K562 treated with DMSO at 1 percent for 12 hours (cell line): ENCODE measurements around the gene DNAJC5G. TPM values are rescaled to one million over a fixed set of nuclear protein-coding genes. Genes with fewer than 3 reads are reported as not detected.

Experiments
- total RNA-seq: library from RNA; unstranded; fragments of 300-600 nt; gene quantifications from 2 replicates; pipeline ENCODE4 v1.2.3, GENCODE V29; 2022; ENCODE audit not compliant: insufficient read depth

Gene DNAJC5G
- total RNA-seq: not detected in 2 replicates

GRCh38 chr2:27275211-27276150 is at the start of gene DNAJC5G:
DNAJC5G (plus strand) TSS chr2:27275433; CDS start chr2:27276729, 1,296 bp downstream.

GRCh38 chr2:27262379-27263286 is 12.6 kb upstream of the DNAJC5G start, which contains the start of gene SLC30A3:
SLC30A3 (minus strand) TSS chr2:27263047; CDS start chr2:27262906, 141 bp downstream.

GRCh38 chr2:27281855-27282559 is 6.8 kb downstream of the DNAJC5G start, which contains the start of gene TRIM54:
TRIM54 (plus strand) TSS chr2:27282429; CDS start chr2:27282732, 303 bp downstream.

GRCh38 chr2:27308359-27308881 is 33.2 kb downstream of the DNAJC5G start, which contains the start of gene UCN:
UCN (minus strand) TSS chr2:27308445; CDS start chr2:27307895, 550 bp downstream.

GRCh38 chr2:27322766-27323595 is 47.7 kb downstream of the DNAJC5G start, which contains the start of gene MPV17:
MPV17 (minus strand) TSS chr2:27323097; CDS start chr2:27322517, 580 bp downstream.

Other genes with a start within 250 kb of the DNAJC5G start
- gene TMEM214, start 242.5 kb upstream of the DNAJC5G start, total RNA-seq: 64.5 and 121 TPM in 2 replicates
- gene AGBL5, start 223.8 kb upstream of the DNAJC5G start, total RNA-seq: 24.2 and 44.5 TPM in 2 replicates
- 189 and 265 TPM in 2 replicates for gene OST4, start 203.8 kb upstream of the DNAJC5G start, total RNA-seq
- 1.4 and 2.9 TPM in 2 replicates for gene EMILIN1, start 196.8 kb upstream of the DNAJC5G start, total RNA-seq
- gene KHK, start 188.7 kb upstream of the DNAJC5G start, total RNA-seq: 13.5 and 20.4 TPM in 2 replicates
- not detected in 2 replicates for gene CGREF1, start 156.3 kb upstream of the DNAJC5G start, total RNA-seq
- gene ABHD1, start 151.6 kb upstream of the DNAJC5G start, total RNA-seq: not detected in 2 replicates
- gene PREB, start 140.8 kb upstream of the DNAJC5G start, total RNA-seq: 70.9 and 81.1 TPM in 2 replicates
- not detected in 2 replicates for gene PRR30, start 136.0 kb upstream of the DNAJC5G start, total RNA-seq
- gene TCF23, start 126.4 kb upstream of the DNAJC5G start, total RNA-seq: not detected in 2 replicates
- gene ATRAID, start 63.4 kb upstream of the DNAJC5G start, total RNA-seq: 90.6 and 94.9 TPM in 2 replicates
- gene SLC5A6, start 63.2 kb upstream of the DNAJC5G start, total RNA-seq: 16.8 and 39.2 TPM in 2 replicates
- 24.7 and 44.2 TPM in 2 replicates for gene CAD, start 58.1 kb upstream of the DNAJC5G start, total RNA-seq
- 1.9 and 3.6 TPM in 2 replicates for gene SLC30A3, start 12.4 kb upstream of the DNAJC5G start, total RNA-seq
- gene TRIM54, start 7.0 kb downstream of the DNAJC5G start, total RNA-seq: not detected in 2 replicates
- 10.6 and 12.6 TPM in 2 replicates for gene UCN, start 33.0 kb downstream of the DNAJC5G start, total RNA-seq
- gene MPV17, start 47.7 kb downstream of the DNAJC5G start, total RNA-seq: 51.4 and 75.4 TPM in 2 replicates
- gene GTF3C2, start 81.3 kb downstream of the DNAJC5G start, total RNA-seq: 28.5 and 55.0 TPM in 2 replicates
- gene EIF2B4, start 94.9 kb downstream of the DNAJC5G start, total RNA-seq: 65.5 and 71.2 TPM in 2 replicates
- gene SNX17, start 95.2 kb downstream of the DNAJC5G start, total RNA-seq: 67.7 and 71.0 TPM in 2 replicates
- 9.7 and 14.6 TPM in 2 replicates for gene ZNF513, start 105.3 kb downstream of the DNAJC5G start, total RNA-seq
- 98.2 and 115 TPM in 2 replicates for gene PPM1G, start 134.2 kb downstream of the DNAJC5G start, total RNA-seq
- gene NRBP1, start 153.2 kb downstream of the DNAJC5G start, total RNA-seq: 51.5 and 71.6 TPM in 2 replicates
- gene KRTCAP3, start 166.9 kb downstream of the DNAJC5G start, total RNA-seq: 2.6 TPM in 1 of 2 replicates, not detected in the other
- gene IFT172, start 214.3 kb downstream of the DNAJC5G start, total RNA-seq: 9.0 and 15.1 TPM in 2 replicates
- 18.8 and 20.6 TPM in 2 replicates for gene FNDC4, start 219.8 kb downstream of the DNAJC5G start, total RNA-seq
- gene GCKR, start 221.4 kb downstream of the DNAJC5G start, total RNA-seq: not detected in 2 replicates